H1 (cell line): ENCODE results near the gene ZDHHC3. TPM values are rescaled to one million over a fixed set of nuclear protein-coding genes. Genes with fewer than 3 reads are reported as not detected.

Experiments used
- CTCF ChIA-PET: fragments of 300-600 bp; sonication (Branson Sonifier 250); formaldehyde crosslinking; loops from one replicate; lab custom pipeline; 2021; ENCODE audit not compliant: partially characterized antibody; lab: Charles Lee
- POLR2A ChIA-PET: fragments of 300-600 bp; sonication (Branson Sonifier 250); formaldehyde crosslinking; loops from one replicate; lab custom pipeline; 2021; ENCODE audit warnings: inconsistent platforms; ENCODE audit not compliant: partially characterized antibody; lab: Charles Lee
- DNase-seq, 2 experiments: peaks; one replicate each; pipeline versions ENCODE4 v3.0.0 to v3.0.0-alpha.2; 2010 to 2022; ENCODE audit warnings: low spot score in 2 of 2, low read depth in 1 of 2, mixed read lengths in 1 of 2
- FAIRE-seq: peaks from 2 replicates; lab custom pipeline; 2011; peaks lifted over from hg19 to GRCh38; lab: Jason Lieb, UNC
- H2AFZ ChIP-seq: 2 replicates; pipeline ENCODE4 v1.8.1; 2012; ENCODE audit warnings: low read length, inconsistent platforms
- H2AK5ac ChIP-seq: 2 replicates; pipeline ENCODE4 v1.6.1; 2013; ENCODE audit warnings: low read depth, low read length
- H2BK120ac ChIP-seq: replicated peaks from 2 replicates; pipeline ENCODE3; 2013; ENCODE audit warnings: low read depth, low read length, inconsistent platforms
- H2BK12ac ChIP-seq: 2 replicates; pipeline ENCODE4 v1.6.1; 2013; ENCODE audit warnings: low read depth, low read length
- H2BK15ac ChIP-seq: 2 replicates; pipeline ENCODE4 v1.6.1; 2013; ENCODE audit warnings: low read length
- H2BK20ac ChIP-seq: 2 replicates; pipeline ENCODE4 v1.6.1; 2013; ENCODE audit warnings: low read length
- H2BK5ac ChIP-seq: 2 replicates; pipeline ENCODE4 v1.6.1; 2013; ENCODE audit warnings: low read depth, low read length
- H3K14ac ChIP-seq: 2 replicates; pipeline ENCODE4 v1.6.1; 2013; ENCODE audit warnings: inconsistent platforms; ENCODE audit not compliant: insufficient read length
- H3K18ac ChIP-seq: 2 replicates; pipeline ENCODE4 v1.6.1; 2013; ENCODE audit warnings: low read length; ENCODE audit errors: extremely low read depth
- H3K23ac ChIP-seq: 2 replicates; pipeline ENCODE4 v1.6.1; 2013; ENCODE audit warnings: inconsistent platforms; ENCODE audit not compliant: insufficient read length
- H3K23me2 ChIP-seq: 2 replicates; pipeline ENCODE4 v1.6.1; 2013; ENCODE audit warnings: low read depth, low read length
- H3K27ac ChIP-seq: 2 replicates; pipeline ENCODE4 v1.6.1; 2011; ENCODE audit warnings: low read depth, low read length, inconsistent platforms
- H3K27me3 ChIP-seq, 4 experiments: replicated peaks in 1 of 4; 1 replicate in 1 of 4; 2 replicates in 3 of 4; pipeline versions ENCODE4 v1.6.1 to v1.8.1; 2011 to 2013; ENCODE audit warnings: low read length in 3 of 4, mild to moderate bottlenecking in 3 of 4, inconsistent platforms in 2 of 4, mixed read lengths in 2 of 4, moderate library complexity in 1 of 4; ENCODE audit not compliant: control insufficient read depth in 3 of 4, insufficient read depth in 3 of 4; ENCODE audit errors: extremely low read depth in 1 of 4
- H3K36me3 ChIP-seq, 4 experiments: 2 replicates each; pipeline versions ENCODE4 v1.6.1 to v1.8.1; 2011 to 2013; ENCODE audit warnings: mild to moderate bottlenecking in 4 of 4, low read length in 3 of 4, moderate library complexity in 2 of 4, control low read depth in 1 of 4, inconsistent platforms in 1 of 4; ENCODE audit not compliant: insufficient read depth in 4 of 4, control insufficient read depth in 2 of 4
- H3K4ac ChIP-seq: replicated peaks from 2 replicates; pipeline ENCODE3; 2013; ENCODE audit warnings: low read length, low read depth, mixed read lengths, inconsistent platforms; ENCODE audit not compliant: insufficient read length
- H3K4me1 ChIP-seq, 4 experiments: replicated peaks in 1 of 4; 1 replicate in 1 of 4; 2 replicates in 3 of 4; pipeline versions ENCODE4 v1.6.1 to v1.8.1; 2011 to 2013; ENCODE audit warnings: low read length in 3 of 4, inconsistent platforms in 2 of 4, mixed read lengths in 1 of 4; ENCODE audit not compliant: insufficient read depth in 4 of 4, control insufficient read depth in 3 of 4
- H3K4me2 ChIP-seq, 2 experiments: 2 replicates each; pipeline versions ENCODE4 v1.6.1 to v1.8.1; 2011 to 2013; ENCODE audit warnings: low read depth in 2 of 2, low read length in 2 of 2, control low read depth in 1 of 2, inconsistent platforms in 1 of 2, mild to moderate bottlenecking in 1 of 2; ENCODE audit not compliant: insufficient read depth in 1 of 2
- H3K4me3 ChIP-seq, 4 experiments: fragments of 200-600, 300-600 bp in 1 of 4; sonication (generic), shearing (Covaris generic), sonication (Bioruptor Twin) in 1 of 4; 2 replicates each; pipeline versions ENCODE4 v1.5.1 to v1.8.1; 2011 to 2016; ENCODE audit warnings: low read length in 4 of 4, low read depth in 3 of 4, control low read depth in 2 of 4, inconsistent platforms in 2 of 4, mild to moderate bottlenecking in 2 of 4, mixed read lengths in 1 of 4, moderate library complexity in 1 of 4; ENCODE audit not compliant: insufficient read depth in 2 of 4; ENCODE audit errors: extremely low read depth in 1 of 4
- H3K56ac ChIP-seq: replicated peaks from 2 replicates; pipeline ENCODE3; 2013; ENCODE audit warnings: low read depth, mild to moderate bottlenecking, mixed read lengths, low read length, inconsistent platforms; ENCODE audit not compliant: insufficient read length
- H3K79me1 ChIP-seq: 2 replicates; pipeline ENCODE4 v1.6.1; 2013; ENCODE audit warnings: low read depth, low read length, control low read depth
- H3K79me2 ChIP-seq, 2 experiments: 2 replicates each; pipeline versions ENCODE4 v1.6.1 to v1.8.1; 2012 to 2013; ENCODE audit warnings: low read length in 2 of 2, mild to moderate bottlenecking in 2 of 2, inconsistent platforms in 1 of 2; ENCODE audit not compliant: insufficient read depth in 2 of 2, control insufficient read depth in 1 of 2
- H3K9ac ChIP-seq, 4 experiments: replicated peaks in 1 of 4; 1 replicate in 1 of 4; 2 replicates in 3 of 4; pipeline versions ENCODE4 v1.6.1 to v1.8.1; 2011 to 2013; ENCODE audit warnings: low read depth in 3 of 4, low read length in 3 of 4, control low read depth in 2 of 4, mild to moderate bottlenecking in 2 of 4, moderate library complexity in 2 of 4, inconsistent platforms in 1 of 4; ENCODE audit errors: extremely low read depth in 1 of 4
- H3K9me3 ChIP-seq, 2 experiments: 2 replicates each; pipeline versions ENCODE4 v1.6.1 to v1.8.1; 2012 to 2013; ENCODE audit warnings: mild to moderate bottlenecking in 2 of 2, moderate library complexity in 2 of 2, control low read depth in 1 of 2, inconsistent platforms in 1 of 2, low read depth in 1 of 2, low read length in 1 of 2, mixed read lengths in 1 of 2; ENCODE audit not compliant: insufficient read depth in 2 of 2
- H4K20me1 ChIP-seq, 2 experiments: replicated peaks in 1 of 2; 2 replicates each; pipeline versions ENCODE3 to v1.8.1; 2011 to 2013; ENCODE audit warnings: inconsistent platforms in 2 of 2, low read length in 2 of 2, mild to moderate bottlenecking in 1 of 2; ENCODE audit not compliant: insufficient read depth in 2 of 2, control insufficient read depth in 1 of 2
- H4K5ac ChIP-seq: 2 replicates; pipeline ENCODE4 v1.6.1; 2013; ENCODE audit warnings: low read length, low read depth, mixed read lengths, inconsistent platforms; ENCODE audit not compliant: insufficient read length
- H4K8ac ChIP-seq: 2 replicates; pipeline ENCODE4 v1.8.0; 2013; ENCODE audit warnings: mild to moderate bottlenecking, moderate library complexity, low read length, inconsistent platforms; ENCODE audit not compliant: insufficient read depth; ENCODE audit errors: extremely low read depth
- H4K91ac ChIP-seq: replicated peaks from 2 replicates; pipeline ENCODE3; 2013; ENCODE audit warnings: low read length, mixed read lengths, inconsistent platforms; ENCODE audit not compliant: insufficient read length
- CTBP2 ChIP-seq: IDR thresholded peaks from 2 replicates; pipeline ENCODE4 v1.7.0; 2011; ENCODE audit warnings: borderline replicate concordance, mild to moderate bottlenecking, moderate library complexity, mixed read lengths, low read length; ENCODE audit not compliant: insufficient read depth, insufficient read length
- EZH2 ChIP-seq: fragments of 200-600 bp; sonication (generic); IDR thresholded peaks from 2 replicates; pipeline ENCODE4 v1.7.1; 2012; ENCODE audit warnings: low read depth, mild to moderate bottlenecking, moderate library complexity, low read length, inconsistent platforms; ENCODE audit not compliant: severe bottlenecking
- FOSL1 ChIP-seq: IDR thresholded peaks from 2 replicates; pipeline ENCODE4 v1.6.1; 2011; ENCODE audit warnings: mild to moderate bottlenecking, low read depth, low read length, moderate library complexity; ENCODE audit not compliant: insufficient read depth
- HDAC2 ChIP-seq, 2 experiments: fragments of 300-600 bp in 1 of 2; sonication (generic) in 1 of 2; IDR thresholded peaks; 2 replicates each; pipeline ENCODE4 v1.6.1; 2011 to 2012; ENCODE audit warnings: low read depth in 2 of 2, low read length in 2 of 2, mild to moderate bottlenecking in 2 of 2, moderate library complexity in 2 of 2, borderline replicate concordance in 1 of 2, inconsistent platforms in 1 of 2
- HDAC6 ChIP-seq: IDR thresholded peaks from one replicate; pipeline ENCODE4 v1.7.1; 2012; ENCODE audit warnings: low read depth, mild to moderate bottlenecking, inconsistent platforms, low read length, moderate library complexity
- JUN ChIP-seq: IDR thresholded peaks from 2 replicates; pipeline ENCODE4 v1.6.1; 2011; ENCODE audit warnings: low read depth, mild to moderate bottlenecking, improper control_type of control experiment, low read length
- RAD21 ChIP-seq, 2 experiments: IDR thresholded peaks in 1 of 2; conservative IDR thresholded peaks in 1 of 2; 2 replicates each; pipeline ENCODE4 v1.6.1; 2011; ENCODE audit warnings: low read depth in 2 of 2, low read length in 2 of 2, improper control_type of control experiment in 1 of 2, inconsistent platforms in 1 of 2, mild to moderate bottlenecking in 1 of 2, moderate library complexity in 1 of 2
- RNF2 ChIP-seq: fragments of 200-900, 300-1000 bp; sonication (generic); IDR thresholded peaks from 2 replicates; pipeline ENCODE4 v1.7.1; 2016; ENCODE audit warnings: borderline replicate concordance, low read depth, mild to moderate bottlenecking, antibody characterized with exemption, low read length; ENCODE audit not compliant: poor library complexity, severe bottlenecking; ENCODE audit errors: missing control alignments
- RXRA ChIP-seq: IDR thresholded peaks from 2 replicates; pipeline ENCODE4 v1.6.1; 2011; ENCODE audit warnings: low read depth, mild to moderate bottlenecking, low read length, moderate library complexity; ENCODE audit not compliant: insufficient read depth
- SAP30 ChIP-seq: fragments of 300-600 bp; sonication (generic); IDR thresholded peaks from 2 replicates; pipeline ENCODE4 v1.7.1; 2012; ENCODE audit warnings: low read length, moderate library complexity, mild to moderate bottlenecking, inconsistent platforms; ENCODE audit not compliant: insufficient read depth, insufficient replicate concordance
- TEAD4 ChIP-seq: IDR thresholded peaks from 2 replicates; pipeline ENCODE4 v1.6.1; 2012; ENCODE audit warnings: low read depth, low read length, inconsistent platforms, mixed read lengths
- ZNF274 ChIP-seq: IDR thresholded peaks from 2 replicates; pipeline ENCODE4 v1.7.0; 2012; ENCODE audit warnings: low read length, borderline replicate concordance; ENCODE audit errors: extremely low read depth
- WGBS, 2 experiments: shearing (Covaris generic) in 1 of 2; methylation state at CpG; one replicate each; pipeline versions ENCODE4 v1.1.6 to v1.1.7; 2013 to 2015; ENCODE audit warnings: low lambda C conversion rate in 2 of 2, mixed read lengths in 2 of 2, inconsistent platforms in 1 of 2, low coverage in 1 of 2, missing lambda C conversion rate in 1 of 2; ENCODE audit not compliant: insufficient replicate concordance in 2 of 2, insufficient coverage in 1 of 2, insufficient read length in 1 of 2; ENCODE audit errors: extremely low coverage in 1 of 2, missing lambda C conversion rate in 1 of 2; 5-methylcytosine and 5-hydroxymethylcytosine counted together
- polyA plus RNA-seq, 7 experiments: library from polyadenylated mRNA; depleted of rRNA in 3 of 7; stranded (reverse) in 5 of 7; unstranded in 2 of 7; fragments of >200 nt in 5 of 7; fragments of 200-250 nt in 2 of 7; gene quantifications; 1 replicate in 5 of 7; 2 replicates in 1 of 7; 4 replicates in 1 of 7; pipeline versions ENCODE4 v1.2.1 to v1.2.3, GENCODE V29; 2011 to 2013; ENCODE audit warnings: missing spikeins in 2 of 7, mixed read lengths in 2 of 7
- total RNA-seq: library from RNA; stranded (reverse); fragmentation: NEBNext Ultra II Directional; extraction: Animal tissue kit (Norgen Biotek cat#: 25700); gene quantifications from 2 replicates; pipeline ENCODE4 v1.2.1, GENCODE V29; 2021

The ZDHHC3 gene
- total and polyA plus RNA-seq, 2 of the 8 experiments (the other 6 are each of a cell fraction or from before 2014, with no cell fraction given): 77.4 to 88.7 TPM

DNA sequence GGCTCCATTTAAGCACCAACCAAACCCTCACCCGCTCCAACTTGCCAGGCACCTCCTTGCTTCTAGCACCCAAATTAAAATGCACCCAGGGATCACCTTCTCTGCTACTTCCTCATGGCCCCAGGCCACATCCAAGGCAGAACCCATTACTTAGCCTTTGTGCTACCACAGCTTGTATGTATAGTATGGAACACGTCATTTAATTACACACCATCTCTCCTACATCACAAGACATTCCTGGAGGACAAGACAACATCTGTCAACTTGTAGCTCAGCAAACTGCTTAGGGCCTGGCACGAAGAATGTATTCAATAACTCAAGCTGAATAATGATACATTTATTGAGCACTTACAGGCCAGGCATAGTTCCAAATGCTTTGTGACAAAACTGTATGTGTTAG, 23.3 kb downstream of the ZDHHC3 start:
- Histone ChIP-seq H2BK12ac (no peak overlapping the region), H3K18ac (no peak overlapping the region), H2AFZ (no peak overlapping the region), H2BK20ac (no peak overlapping the region), H3K36me3 (peaks cover 0 to 6% (median 0%) of the 10 kb centered on the region in 4 experiments; a peak in 2 of 8 replicates), H3K23ac (no peak overlapping the region), H2AK5ac (no peak overlapping the region), H3K9ac (no peak overlapping the region), H3K9me3 (no peaks in the 10 kb centered on the region), H3K27me3 (no peaks in the 10 kb centered on the region), H3K79me2 (peaks cover 4 to 20% of the 10 kb centered on the region in 2 experiments; a peak in 2 of 4 replicates), H3K4me1 (peaks cover 0 to 5% (median 2%) of the 10 kb centered on the region in 4 experiments; a peak in 3 of 7 replicates), H2BK5ac (no peak overlapping the region), H3K79me1 (peaks cover 11% of the 10 kb centered on the region), H3K56ac (no peak overlapping the region), H3K4me2 (no peak overlapping the region), H3K14ac (no peak overlapping the region), H3K4me3 (no peak overlapping the region), H2BK15ac (no peak overlapping the region), H4K20me1 (peaks cover 3 to 13% of the 10 kb centered on the region in 2 experiments), H3K23me2 (no peaks in the 10 kb centered on the region), H3K27ac (no peak overlapping the region), H4K8ac (no peak overlapping the region), H4K91ac (no peak overlapping the region), H2BK120ac (no peak overlapping the region), H4K5ac (no peak overlapping the region), H3K4ac (no peak overlapping the region)
- no peak for FAIRE-seq
- 87% methylated on average over 3 of the region's 3 CpGs; no CpG with 5 or more reads in 1 of the 2 experiments for WGBS, 2 experiments
- CTCF ChIA-PET: interaction anchor here (1.3 kb wide), 1 partner anchor 12 kb away, joined by 3 read pairs; no protein-coding TSS in a partner anchor
- POLR2A ChIA-PET: no interaction called here
- DNase-seq: no peak
- TF ChIP-seq HDAC2 (IDR thresholded peaks at IDR 0.05; ENCODE audit: borderline replicate concordance in 1 of 2, low read depth in 2 of 2, low read length in 2 of 2): no peak
- TF ChIP-seq EZH2: no peak
- TF ChIP-seq HDAC6: no peak
- TF ChIP-seq ZNF274: no peak
- no peak for TF ChIP-seq RAD21 (IDR thresholded peaks at IDR 0.05 in 1 of 2, conservative IDR thresholded peaks at IDR 0.05 in 1 of 2; ENCODE audit: low read depth in 2 of 2, low read length in 2 of 2)
- no peak for TF ChIP-seq CTBP2
- TF ChIP-seq SAP30: no peak
- TF ChIP-seq TEAD4: no peak
- no peak for TF ChIP-seq JUN
- no peak for TF ChIP-seq RNF2
- no peak for TF ChIP-seq RXRA
- no peak for TF ChIP-seq FOSL1
